Measurements from ENCODE around the gene RABGGTA.

RABGGTA gene

GRCh38 chr14:24261256-24261968 is 10.0 kb downstream of the RABGGTA start:
- TF ChIP-seq TAF1 (IDR thresholded peaks at IDR 0.05; ENCODE audit: low read depth), result no peak
- no peak for TF ChIP-seq TCF12 (IDR thresholded peaks at IDR 0.05; ENCODE audit: low read depth)
- no peak for TF ChIP-seq EGR1 (IDR thresholded peaks at IDR 0.05)
- TF ChIP-seq RAD21 (IDR thresholded peaks at IDR 0.05; ENCODE audit: low read depth), result no peak
- no peak for TF ChIP-seq CEBPB (IDR thresholded peaks at IDR 0.05)
- no peak for TF ChIP-seq FOXM1 (IDR thresholded peaks at IDR 0.05; ENCODE audit: borderline replicate concordance, low read depth)
- TF ChIP-seq REST (IDR thresholded peaks at IDR 0.05; ENCODE audit: low read depth), result no peak
- no peak for TF ChIP-seq MAX (IDR thresholded peaks at IDR 0.05)
- TF ChIP-seq TEAD4 (IDR thresholded peaks at IDR 0.05), result no peak
- no peak for TF ChIP-seq CREB1 (IDR thresholded peaks at IDR 0.05; ENCODE audit: low read depth)
- TF ChIP-seq NFIC (IDR thresholded peaks at IDR 0.05), result no peak
- TF ChIP-seq YY1 (IDR thresholded peaks at IDR 0.05; ENCODE audit: low read depth), result no peak

- TF ChIP-seq EGR1 (IDR thresholded peaks at IDR 0.05) (no peak), TAF1 (IDR thresholded peaks at IDR 0.05; ENCODE audit: low read depth) (no peak)
Measured at GRCh38 chr14:24260780-24261157, 10.6 kb downstream of the RABGGTA start.

GRCh38 chr14:24260026-24260779 is 11.2 kb downstream of the RABGGTA start:
- TF ChIP-seq ZBTB7A (IDR thresholded peaks at IDR 0.05; ENCODE audit: low read depth) (no peak), EP300 (IDR thresholded peaks at IDR 0.05; ENCODE audit: borderline replicate concordance) (no peak), EGR1 (IDR thresholded peaks at IDR 0.05) (no peak), CREB1 (IDR thresholded peaks at IDR 0.05; ENCODE audit: low read depth) (no peak), MAX (IDR thresholded peaks at IDR 0.05) (no peak)

- peak; percentile 80 for TF ChIP-seq NFIC (IDR thresholded peaks at IDR 0.05)
- peak; percentile 89 for TF ChIP-seq TEAD4 (IDR thresholded peaks at IDR 0.05)
- no peak for TF ChIP-seq CREB1 (IDR thresholded peaks at IDR 0.05; ENCODE audit: low read depth)
- TF ChIP-seq ZBTB7A (IDR thresholded peaks at IDR 0.05; ENCODE audit: low read depth), result peak; percentile 93
- TF ChIP-seq REST (IDR thresholded peaks at IDR 0.05; ENCODE audit: low read depth), result no peak
Measured at GRCh38 chr14:24259282-24260025, 11.9 kb downstream of the RABGGTA start.

- TF ChIP-seq CEBPB (IDR thresholded peaks at IDR 0.05) (no peak), TEAD4 (IDR thresholded peaks at IDR 0.05) (no peak), REST (IDR thresholded peaks at IDR 0.05; ENCODE audit: low read depth) (no peak), EP300 (IDR thresholded peaks at IDR 0.05; ENCODE audit: borderline replicate concordance) (no peak), MAX (IDR thresholded peaks at IDR 0.05) (no peak), EGR1 (IDR thresholded peaks at IDR 0.05) (no peak), TAF1 (IDR thresholded peaks at IDR 0.05; ENCODE audit: low read depth) (no peak), RAD21 (IDR thresholded peaks at IDR 0.05; ENCODE audit: low read depth) (no peak), USF1 (IDR thresholded peaks at IDR 0.05) (no peak), FOXM1 (IDR thresholded peaks at IDR 0.05; ENCODE audit: borderline replicate concordance, low read depth) (no peak), ZBTB7A (IDR thresholded peaks at IDR 0.05; ENCODE audit: low read depth) (no peak), NFIC (IDR thresholded peaks at IDR 0.05) (no peak)
Measured at GRCh38 chr14:24258548-24259265, 12.7 kb downstream of the RABGGTA start.

Data from Ishikawa (cell line).